HL-60/S4 treated with retinoic acid at 250 ng/mL for 4 days and 3 days (cell line): ENCODE measurements around the gene LYPLA2.

Source experiments
- in situ Hi-C: fragments of 300-500 bp; cut with MboI; formaldehyde crosslinking; loops from 2 replicates; pipeline ENCODE4 v1.7.0; 2022; ENCODE audit warnings: low sequenced_read_pairs

Gene LYPLA2

DNA sequence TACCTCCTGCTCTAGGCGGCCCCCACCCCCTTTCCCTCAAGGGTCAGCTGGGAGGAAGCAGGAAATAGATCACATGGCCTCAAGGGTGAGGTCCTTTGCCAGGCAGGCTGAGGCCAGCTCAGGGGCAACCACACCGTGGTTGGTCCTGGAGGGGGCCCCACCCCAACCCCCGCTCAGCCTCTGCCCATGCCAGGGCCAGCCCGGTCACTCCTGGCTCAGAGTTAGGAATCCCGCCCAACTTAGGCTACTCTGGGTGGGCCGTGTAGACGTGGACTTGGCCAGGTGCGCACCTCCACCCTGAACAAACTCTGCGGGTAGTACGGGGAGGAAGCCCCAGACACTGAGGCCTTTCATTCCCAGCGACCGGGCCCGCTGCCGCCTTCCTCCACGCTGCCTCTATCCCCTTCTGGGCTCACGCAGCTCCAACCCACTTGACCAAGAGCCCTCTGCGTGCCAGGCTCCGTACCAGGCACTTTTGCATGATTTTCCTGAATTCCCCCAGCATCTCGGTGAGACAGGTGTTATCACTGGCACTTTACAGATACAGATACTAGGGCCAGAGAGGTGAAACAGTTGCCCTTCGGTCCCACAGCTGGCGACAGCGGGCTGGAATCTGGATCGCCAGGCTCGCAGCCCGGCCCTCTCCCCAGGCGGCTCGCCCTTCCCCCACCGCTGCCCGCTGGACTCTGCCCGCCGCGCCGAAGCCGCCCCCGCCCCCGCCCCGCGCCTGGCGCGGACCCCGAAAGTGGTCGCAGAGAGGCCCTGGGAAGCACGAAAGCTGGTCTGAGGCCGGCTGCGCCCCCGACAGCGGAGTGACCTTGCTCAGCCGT, 8.8 kb downstream of the LYPLA2 start:
- in situ Hi-C loops = loop anchor here (10.0 kb wide), 1 partner anchor 115 kb away; the partner anchor contains the start of gene CNR2

DNA sequence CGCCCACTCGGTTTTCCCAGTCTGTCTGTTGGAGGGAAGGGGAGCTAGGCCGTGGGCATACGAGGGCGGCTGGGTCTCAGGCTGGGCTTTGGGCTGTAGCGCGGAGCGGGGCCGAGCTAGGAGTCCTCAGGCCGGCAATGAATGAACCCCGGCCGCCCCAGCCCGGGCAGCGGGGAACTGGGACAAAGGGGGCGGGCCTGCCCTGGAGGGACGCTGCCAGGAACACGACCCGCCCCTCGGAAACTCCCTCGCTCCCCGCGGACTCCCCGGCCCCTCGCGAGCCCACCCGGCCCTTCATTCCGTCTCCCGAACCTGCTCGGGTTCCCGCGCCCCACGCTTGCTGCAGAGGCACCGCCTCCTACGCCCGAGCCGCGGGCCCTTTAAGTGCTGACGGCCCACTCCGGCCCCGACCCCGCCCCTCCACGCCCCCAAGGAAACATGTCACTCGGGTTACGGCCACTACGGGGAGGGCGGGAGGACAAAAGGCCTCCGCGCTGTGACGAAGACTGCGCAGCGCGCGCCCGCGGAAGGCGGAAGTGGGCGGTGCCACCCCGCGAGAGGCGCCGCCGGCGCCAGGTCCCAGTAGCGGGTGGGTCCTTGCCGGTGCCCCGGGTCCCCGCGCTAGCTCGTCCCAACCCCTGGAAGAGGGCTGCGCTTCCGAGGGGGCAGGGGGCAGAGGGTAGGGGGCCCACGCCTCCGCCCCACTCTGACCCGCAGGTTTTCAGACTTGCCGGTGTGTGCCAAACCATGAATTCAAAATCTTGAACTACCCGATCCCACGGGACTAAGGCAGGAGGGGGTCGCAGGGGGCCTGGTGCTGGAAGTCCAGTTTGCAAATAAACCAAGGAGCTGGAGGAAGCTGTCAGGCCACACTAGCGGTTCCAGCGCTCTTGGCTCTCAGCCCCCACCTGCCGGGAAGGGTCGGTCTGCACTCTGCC, 9.7 kb downstream of the LYPLA2 start, which contains the start of gene GALE:
GALE (minus strand) TSS at position 355 of the 938 bp plus-strand sequence. CDS start 1,747 bp downstream, outside the sequence.
- in situ Hi-C loops = loop anchor here (10.0 kb wide), 1 partner anchor 114 kb away; the partner anchor contains the start of gene CNR2

DNA sequence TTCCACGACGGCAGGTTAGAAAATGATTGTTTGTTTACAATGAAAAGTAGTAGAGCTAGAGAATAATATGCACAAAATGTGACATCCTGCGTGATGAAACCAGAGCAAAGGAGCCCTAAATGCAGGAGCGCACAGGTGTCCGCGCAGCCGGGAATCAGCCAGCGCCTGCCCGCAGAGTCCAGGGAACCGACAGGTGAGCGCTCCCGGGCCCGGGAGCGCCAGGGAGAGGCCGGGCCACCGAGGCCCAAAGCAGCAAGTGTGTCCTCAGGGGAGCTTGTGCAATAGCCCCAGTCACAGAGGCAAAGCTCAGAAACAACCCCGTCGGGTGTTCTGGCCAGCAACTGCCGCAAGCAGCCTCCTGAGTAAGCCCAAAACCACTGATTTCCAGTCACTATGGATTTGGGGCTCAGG, 10.4 kb downstream of the LYPLA2 start:
- in situ Hi-C loops = loop anchor here (10.0 kb wide), 1 partner anchor 113 kb away; the partner anchor contains the start of gene CNR2

DNA sequence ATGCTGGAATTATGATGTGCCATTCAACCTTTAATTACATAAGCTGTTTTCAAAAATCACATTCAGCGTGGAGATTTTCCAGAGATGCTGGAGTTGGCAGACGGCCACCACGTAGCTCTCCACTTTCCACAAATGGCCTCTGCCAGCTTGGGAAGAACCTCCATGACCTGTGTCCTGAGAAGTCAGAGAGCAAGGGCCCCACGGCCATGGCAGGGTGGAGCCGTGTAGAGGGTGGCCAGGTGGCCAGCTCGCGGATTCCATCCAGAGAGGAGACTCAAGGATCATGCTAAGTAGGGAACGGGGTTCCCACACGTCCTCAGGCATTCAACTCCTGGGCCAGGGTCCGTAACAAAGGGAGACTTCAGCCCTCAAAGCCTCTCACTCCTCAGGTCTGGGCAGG, 10.9 kb downstream of the LYPLA2 start:
- in situ Hi-C loops = loop anchor here (10.0 kb wide), 1 partner anchor 113 kb away; the partner anchor contains the start of gene CNR2

DNA sequence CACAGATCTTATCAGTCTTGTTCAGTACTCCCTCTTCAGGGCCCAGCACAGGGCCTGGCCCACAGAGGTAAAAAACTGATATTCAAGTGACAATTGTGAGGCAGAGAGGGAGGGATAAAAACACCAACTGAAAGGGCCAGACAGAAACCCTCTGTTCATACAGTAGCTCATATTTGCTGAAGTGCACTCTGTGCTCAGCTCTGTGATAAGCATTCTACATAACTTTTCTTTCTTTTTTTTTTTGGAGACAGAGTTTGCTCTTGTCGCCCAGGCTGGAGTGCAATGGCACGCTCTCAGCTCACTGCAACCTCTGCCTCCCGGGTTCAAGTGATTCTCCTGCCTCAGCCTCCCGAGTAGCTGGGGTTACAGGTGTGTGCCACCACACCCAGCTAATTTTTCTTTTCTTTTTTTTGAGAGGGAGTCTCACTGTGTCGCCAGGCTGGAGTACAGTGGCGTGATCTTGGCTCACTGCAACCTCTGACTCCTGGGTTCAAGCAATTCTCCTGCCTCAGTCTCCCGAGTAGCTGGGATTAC, 11.9 kb downstream of the LYPLA2 start:
- in situ Hi-C loops = loop anchor here (10.0 kb wide), 1 partner anchor 112 kb away; the partner anchor contains the start of gene CNR2

DNA sequence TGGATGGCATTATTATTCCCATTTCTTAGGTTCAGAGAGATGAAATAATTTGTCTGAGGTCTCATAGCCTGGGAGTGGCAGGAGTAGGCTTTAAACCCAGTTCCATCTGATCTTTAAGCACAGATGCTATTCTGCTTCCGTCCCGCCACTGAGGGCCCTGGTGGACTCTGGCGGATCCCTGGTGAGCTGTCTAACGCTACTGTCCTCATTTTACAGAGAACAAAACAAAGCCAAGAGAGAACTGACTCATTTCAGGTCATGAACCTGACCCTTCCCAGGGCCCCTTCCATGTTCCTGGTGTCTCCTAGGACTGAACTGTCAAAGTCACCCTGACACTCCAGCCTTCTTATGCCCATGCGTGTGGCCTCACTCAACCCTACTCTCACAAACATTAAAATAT, 12.7 kb downstream of the LYPLA2 start:
- in situ Hi-C loops = loop anchor here (10.0 kb wide), 1 partner anchor 111 kb away; the partner anchor contains the start of gene CNR2

DNA sequence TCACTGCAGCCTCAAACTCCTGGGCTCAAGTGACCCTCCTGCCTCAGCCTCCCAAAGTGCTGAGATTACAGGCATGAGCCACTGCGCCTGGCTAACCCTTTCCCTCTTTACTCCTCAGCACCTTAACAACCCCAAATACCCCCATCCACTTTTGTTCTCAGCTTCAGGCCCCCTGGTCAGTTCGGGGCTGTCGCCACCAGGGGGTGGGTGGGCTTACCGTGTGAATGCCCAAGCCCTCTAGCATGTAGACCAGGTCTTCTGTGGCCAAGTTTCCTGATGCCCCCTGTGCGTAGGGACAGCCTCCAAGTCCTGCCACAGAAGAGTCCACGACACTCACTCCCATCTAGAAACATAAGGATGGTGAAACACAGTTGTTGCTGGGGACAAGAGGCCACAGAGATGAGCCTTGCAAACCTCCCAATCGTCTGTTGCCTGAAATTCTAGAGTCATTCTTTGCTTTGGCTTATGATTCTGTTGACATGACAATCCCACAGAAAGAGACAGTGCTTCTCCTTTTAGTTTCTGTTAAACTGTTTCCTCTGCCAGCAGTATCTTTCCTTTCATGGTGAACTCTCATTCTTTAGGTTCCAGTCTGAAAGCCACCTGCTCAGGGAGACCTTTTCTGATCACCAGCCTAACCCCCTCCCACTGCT, 13.4 kb downstream of the LYPLA2 start:
- in situ Hi-C loops = loop anchor here (10.0 kb wide), 1 partner anchor 110 kb away; the partner anchor contains the start of gene CNR2

DNA sequence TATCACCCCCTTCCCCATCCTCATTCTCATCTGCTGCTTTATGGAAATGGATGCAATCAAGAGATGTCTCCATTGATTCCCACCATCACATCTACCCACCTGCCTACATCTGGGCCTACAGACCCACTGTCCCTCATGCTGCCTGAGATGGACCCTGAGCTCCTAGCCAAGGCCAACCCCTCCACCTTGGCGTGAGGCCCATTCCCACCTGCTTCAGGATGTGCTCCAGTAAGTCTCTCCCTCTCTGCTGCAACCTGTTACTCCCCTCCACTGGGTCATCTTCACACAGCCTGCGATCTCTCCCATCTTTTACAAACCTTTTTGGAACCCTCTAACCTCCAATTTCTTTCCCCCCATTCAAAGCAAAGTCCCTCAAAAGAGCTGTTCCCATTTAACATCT, 14.1 kb downstream of the LYPLA2 start:
- in situ Hi-C loops = loop anchor here (5.0 to 10.0 kb wide), 2 partner anchors 57 to 110 kb away; partner anchors contain the start of gene CNR2

DNA sequence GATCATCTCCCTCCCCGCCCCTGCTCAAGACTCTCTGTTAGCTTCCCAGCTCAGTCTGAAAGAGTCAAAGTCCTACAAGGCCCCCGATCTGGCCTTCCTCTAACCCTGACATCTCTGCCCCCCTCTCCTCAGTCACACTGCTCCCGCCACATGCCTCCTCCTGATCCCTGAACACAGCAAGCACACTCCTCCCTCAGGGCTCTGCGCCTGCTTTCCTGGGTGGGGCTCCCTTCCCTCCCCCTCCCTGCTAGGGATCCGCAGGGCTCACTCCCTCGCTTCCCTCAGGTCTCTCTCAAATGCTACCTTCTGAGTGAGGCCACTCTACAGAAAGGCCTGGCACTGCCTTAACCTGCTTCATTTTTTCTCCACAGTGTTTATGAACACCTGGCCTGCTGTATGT, 15.3 kb downstream of the LYPLA2 start:
- in situ Hi-C loops = loop anchor here (5.0 to 10.0 kb wide), 2 partner anchors 56 to 109 kb away; partner anchors contain the start of gene CNR2

DNA sequence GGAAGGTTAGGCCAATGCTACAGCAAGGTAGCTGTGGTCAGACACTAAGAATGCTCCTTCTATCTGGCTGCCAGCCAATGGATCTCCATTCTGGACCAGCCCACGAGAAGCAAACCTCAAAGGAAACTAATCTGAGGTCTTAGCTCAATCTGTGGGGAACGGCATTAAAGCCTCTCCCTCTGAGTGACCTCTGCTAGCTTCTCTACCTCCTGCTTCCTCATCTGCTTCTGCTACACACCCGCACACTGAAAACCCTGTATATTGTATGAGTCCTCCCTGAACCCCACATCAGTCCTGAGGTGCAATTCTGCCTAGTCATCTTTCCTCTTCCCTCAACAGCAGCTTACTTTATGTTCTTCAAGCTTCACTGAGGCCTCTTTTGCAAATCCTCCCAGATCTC, 16.5 kb downstream of the LYPLA2 start:
- in situ Hi-C loops = loop anchor here (5.0 to 10.0 kb wide), 2 partner anchors 55 to 107 kb away; partner anchors contain the start of gene CNR2

DNA sequence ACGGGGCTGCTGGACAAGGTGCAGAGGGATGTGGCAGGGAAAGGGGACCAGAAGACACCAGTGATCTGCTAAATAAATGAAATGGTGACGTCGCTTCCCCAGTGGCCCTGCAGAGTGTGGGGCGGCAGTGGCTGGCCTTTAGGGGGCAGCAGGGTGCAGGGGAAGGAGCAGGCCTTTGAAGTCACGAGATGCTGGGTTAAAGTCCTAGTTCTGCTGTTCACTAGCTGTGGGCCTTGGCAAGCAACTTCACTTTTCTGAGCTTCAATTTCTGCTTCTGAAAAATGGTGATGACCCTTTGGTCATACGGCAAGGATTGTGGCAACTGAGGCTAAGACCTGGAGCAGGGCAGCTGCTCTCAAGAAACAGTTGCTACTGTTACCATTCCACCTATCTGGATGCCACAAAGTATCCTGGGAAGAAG, 18.8 kb downstream of the LYPLA2 start:
- in situ Hi-C loops = loop anchor here (5.0 to 10.0 kb wide), 2 partner anchors 53 to 105 kb away; partner anchors contain the start of gene CNR2

DNA sequence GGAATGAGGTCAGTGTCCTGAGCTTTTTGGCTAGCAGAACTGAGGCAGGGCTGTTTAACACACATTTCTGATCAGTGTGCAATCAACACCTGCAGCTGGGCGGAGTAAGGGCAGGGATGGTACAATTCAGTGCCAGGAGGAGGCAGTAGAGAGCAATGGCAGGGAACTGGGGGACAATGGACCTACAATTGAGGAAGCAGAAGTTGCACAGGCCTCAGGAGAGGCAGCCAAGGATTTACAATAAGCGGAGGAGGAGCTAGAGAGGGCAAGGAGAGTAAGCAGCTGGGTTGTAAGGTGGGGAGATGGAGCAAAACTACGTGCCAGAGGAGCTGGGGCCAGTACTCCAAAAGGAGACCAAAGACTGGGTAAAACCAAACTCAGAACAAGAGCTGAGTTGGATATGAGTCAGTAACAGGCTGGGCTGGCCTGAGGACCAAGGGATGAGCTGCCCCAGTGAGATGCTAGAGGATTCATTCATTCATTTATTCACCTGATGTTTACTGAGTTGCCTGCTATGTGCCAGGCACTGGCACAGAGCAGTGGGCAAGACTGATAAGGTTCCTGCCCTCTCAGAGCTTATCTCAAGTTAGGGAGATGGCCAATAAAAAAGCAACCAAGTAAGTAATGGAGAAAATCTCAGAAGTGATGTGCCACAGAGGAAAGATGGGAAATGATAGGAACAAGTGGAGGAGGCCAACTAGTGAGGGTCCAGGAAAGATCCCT, 20.0 kb downstream of the LYPLA2 start:
- in situ Hi-C loops = no loop called here

DNA sequence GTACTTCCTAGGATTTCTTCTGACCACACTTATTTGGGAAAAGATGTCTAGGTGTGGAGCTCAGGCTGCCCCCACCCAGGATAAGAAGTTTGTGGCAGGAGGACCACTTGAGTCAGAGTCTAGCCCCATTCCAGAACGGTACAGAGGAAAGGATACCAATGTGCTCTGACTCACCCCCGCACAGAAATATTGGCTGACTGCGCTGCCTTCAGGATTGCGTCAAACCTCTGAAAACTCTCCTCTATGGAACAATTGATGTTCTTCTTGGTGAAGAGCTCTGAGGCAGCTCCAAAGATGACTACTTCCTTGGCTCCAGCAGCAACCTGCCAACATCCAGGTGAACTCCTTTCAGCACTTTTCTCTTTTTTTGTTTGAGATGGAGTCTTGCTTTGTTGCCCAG, 23.1 kb downstream of the LYPLA2 start:
- in situ Hi-C loops = no loop called here

DNA sequence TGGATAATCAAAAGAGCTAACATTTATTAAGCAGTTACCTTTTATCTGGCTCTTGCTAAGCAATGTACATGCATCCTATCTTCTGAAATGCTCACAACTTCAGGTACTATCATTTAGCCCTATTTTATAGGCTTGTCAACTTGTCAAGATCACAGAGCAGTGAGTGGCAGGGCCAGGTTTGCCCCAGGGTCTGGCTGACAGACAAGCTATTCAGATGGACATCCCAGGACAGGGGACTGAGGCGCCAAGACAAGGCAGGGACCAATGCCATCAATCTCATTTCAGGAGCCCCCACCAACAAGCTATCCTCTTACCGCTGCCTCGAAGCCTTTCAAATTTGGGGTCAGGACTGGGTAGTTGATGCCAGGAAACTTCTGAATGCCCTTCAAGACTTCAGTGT, 25.4 kb downstream of the LYPLA2 start:
- in situ Hi-C loops = no loop called here

DNA sequence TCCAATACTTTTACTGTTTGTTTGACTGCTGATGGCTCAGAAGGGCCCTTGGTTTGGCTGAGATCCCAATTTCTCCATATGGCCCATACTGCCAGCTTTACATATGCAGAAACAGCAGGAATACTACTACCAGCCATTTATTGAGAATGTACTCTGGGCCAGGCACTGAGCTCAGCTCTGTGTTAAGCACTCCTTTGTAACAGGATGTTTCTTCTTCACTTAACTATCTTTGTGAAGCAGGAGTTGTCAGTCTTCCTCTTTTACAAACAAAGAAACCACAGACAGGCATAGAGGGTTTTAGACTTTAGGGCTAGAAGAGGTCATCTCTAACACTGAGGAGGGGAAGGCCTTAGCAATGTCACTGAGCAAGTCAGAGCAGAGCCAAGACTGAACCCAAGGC, 26.0 kb downstream of the LYPLA2 start:
- in situ Hi-C loops = no loop called here

DNA sequence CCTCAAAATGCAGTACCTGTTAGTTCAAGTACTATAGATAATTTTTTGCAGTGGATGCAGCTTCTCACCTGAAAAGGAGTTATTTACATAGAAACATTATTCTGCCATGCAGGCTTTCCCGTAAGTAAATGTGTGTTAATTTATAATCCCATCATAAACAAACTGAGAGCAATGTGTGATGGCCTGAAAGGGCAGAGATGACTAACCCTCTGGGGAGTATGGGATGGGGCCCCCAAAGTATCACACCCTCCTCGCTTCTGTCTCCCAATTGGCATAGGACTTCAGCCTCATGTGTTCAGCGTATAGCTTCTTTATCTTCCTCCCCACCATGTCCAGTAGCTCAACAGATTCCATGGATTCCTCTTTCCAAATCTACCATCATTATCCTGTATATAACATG, 26.7 kb downstream of the LYPLA2 start:
- in situ Hi-C loops = no loop called here

DNA sequence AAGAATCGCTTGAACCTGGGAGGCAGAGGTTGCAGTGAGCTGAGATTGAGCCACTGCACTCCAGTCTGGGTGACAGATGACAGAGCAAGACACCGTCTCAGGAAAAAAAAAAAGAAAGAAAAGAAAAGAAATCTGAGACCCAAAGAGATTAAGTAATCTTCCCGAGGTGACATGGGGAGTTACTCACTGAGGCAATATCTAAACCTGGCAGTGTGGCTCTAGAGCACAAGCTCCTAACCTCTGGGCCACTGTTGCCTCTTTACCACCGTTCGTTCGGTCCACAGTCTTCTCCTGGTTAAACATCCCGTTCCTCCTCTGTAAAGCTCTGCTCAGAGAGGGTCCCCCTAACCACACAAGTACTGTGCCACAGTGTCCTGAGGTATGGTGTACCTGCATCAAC, 32.8 kb downstream of the LYPLA2 start:
- in situ Hi-C loops = no loop called here

DNA sequence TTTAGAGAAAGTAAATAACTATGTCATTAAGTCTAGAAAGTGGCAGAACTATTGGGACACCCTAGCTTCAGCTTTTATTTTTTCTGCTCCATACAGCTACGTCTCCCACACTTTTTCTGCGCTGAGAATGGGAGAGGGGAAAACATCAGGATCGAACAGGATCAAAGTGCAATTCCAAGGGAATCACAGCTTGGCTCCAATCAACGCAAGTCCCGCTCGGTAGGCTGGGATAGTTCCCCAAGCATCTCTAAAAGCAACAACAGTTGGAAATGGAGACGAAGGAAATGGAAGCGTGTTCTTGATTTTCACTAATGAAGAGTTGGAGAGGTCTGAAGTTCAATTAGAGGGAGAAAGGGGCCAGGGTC, 33.7 kb downstream of the LYPLA2 start:
- in situ Hi-C loops = no loop called here

DNA sequence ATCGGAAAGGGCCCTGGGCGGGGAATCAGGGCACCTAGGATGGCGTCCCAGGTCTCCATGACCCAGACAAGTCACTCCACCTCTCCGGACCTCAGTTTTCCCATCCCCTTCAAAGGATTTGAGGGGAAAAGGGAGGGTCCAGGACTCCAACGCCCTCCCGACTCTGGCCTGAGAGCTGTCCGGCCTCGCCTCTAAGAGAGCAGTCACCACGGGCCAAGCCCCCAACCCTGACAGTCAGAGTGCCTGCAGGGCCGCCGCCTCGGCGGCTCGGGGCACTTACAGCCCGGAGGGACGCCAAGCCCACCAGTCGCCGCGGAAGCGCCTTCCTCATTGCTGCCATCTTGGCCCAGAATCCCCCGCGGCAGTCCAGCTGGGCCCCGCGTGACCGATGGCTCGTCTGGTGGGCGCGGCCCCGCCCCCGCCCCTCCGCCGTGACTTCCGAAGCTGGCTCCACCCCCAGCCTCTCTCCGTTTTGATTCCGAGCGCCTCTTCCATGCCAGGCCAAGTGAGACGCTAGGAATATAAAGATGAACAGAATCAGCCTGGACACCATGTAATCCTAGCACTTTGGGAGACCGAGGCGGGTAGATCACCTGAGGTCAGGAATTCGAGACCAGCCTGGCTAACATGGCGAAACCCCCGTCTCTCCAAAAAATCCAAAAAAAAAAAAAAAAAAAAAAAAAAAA, 34.3 kb downstream of the LYPLA2 start, which contains the start of gene HMGCL:
HMGCL (minus strand) TSS at position 354 of the 686 bp plus-strand sequence; CDS start at position 340, 14 bp downstream.
- in situ Hi-C loops = no loop called here
